Suppressor macrophage treated with lipopolysaccharide for 4 hours (primary cell): ENCODE results near the gene VSIR.

Experiments
- DNase-seq: peaks from one replicate; pipeline ENCODE4 v3.0.0-alpha.2; 2020

VSIR gene

DNA sequence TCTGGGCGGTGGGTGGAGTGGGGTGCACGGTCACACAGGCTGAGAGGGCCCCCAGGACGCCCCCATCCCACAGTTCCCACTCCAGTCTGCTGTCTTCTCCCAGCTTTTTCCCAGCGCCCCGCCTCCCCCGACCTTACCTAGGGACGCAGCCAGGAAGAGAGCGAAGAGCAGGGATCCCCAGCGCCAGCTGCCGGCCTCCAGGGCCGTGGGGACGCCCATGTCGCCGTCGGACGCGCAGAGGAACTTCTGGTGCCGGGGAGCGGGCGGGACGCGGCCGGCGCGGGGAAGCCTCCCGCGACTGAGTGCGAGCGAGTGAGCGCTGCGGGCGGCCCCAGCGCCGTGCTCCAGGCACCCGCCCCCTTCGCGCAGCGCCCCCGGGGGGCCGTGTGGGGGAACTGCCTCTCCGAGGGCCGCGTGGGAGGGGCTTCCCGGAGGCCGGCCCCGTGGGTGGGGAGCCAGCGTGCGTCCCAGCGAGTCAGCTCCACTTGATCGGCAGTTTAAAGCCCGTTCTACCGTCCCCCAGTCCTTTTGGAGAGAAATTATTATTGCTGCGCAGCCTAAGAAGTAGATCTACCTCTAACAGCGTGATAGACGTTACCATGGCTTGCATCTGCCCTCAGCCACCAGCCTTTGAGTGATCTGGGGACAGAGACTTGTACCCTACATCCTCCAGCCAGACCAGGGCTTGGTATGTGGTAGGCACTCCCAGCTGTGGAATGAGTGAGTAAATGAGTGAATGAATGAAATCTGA lies at the start of gene VSIR:
TSS of gene VSIR (minus strand) at position 300 of the 751 bp plus-strand sequence. CDS start at position 219, 81 bp downstream.
- peak; percentile 95 for DNase-seq

DNA sequence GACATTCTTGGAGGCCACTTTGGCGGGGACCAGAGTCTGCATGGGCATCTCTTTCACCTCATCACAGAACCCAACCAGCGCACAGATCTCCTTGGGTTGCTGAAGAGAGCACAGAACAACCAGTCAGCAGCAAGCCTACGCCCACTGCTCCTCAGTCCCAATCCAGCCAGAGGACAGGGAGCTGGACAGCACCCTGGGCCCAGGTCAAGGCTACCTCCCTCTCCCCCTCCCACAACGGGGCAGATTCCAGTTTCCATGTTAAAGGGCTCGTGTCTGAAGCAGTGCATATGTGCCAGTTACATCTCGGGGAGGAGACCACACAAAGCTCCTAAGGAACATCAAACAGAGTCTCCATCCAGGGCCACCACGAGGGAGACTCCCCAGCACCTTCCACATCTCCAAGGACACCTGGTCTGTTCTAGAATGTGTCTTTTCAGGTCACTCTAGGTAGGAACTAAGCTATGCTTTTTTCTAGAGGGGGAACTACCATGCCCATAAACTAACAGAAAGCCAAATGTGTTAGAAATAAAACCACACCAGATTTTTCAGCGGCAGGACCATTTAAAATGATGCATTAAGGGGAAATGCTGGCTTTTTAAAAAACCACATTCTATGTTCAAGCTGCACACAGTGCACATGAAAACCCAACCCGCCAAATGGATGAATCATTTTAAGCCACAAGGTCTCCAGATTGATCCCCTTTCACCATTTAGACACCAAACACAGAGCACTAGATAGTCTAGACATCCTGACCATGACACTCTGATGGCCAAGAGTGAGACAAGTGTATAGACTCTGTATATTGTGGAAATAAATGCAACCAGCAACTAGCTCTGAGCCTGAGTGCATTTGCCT lies 48.8 kb upstream of the VSIR start:
- no peak for DNase-seq

DNA sequence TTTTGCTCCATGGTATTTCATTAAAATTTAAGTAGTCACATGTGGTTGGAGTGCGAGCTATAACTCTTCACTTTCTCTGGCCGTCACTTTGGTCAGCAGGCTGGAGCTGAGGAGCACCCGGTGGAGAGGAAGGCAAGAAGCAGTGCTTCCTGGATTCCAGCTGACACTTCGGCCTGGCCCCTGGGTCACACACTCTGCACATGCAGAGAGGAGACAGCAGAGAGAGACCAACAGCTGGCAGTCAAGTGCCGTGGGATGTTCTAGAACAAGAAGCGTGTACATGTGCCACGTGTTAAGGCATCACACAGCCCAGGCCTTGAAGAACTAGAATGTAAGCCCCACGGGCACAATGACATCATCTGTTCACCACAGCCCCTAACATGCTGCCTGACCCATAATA lies 47.6 kb upstream of the VSIR start:
- no peak for DNase-seq

DNA sequence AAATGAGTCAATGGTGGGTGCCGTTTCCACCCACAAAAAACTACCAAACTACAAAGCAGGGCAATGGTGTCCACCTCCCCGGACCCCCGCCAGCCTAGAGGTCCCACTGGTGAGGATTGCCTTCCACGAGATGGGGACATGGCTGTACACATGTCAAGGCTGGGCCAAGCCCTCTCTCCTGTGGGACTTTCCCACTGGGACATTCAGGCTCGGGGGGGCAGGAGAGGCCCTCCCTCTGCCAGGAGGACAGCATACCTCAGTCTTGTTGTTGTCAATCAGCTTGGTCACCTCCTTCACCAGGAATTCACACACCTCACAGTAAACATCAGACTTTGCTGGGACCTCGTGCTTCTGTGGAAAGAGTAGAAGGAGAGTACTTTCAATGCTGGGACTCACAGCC lies 46.7 kb upstream of the VSIR start:
- DNase-seq = no peak

GRCh38 chr10:71819441-71819861 lies 46.1 kb upstream of the VSIR start:
- DNase-seq = no peak

DNA sequence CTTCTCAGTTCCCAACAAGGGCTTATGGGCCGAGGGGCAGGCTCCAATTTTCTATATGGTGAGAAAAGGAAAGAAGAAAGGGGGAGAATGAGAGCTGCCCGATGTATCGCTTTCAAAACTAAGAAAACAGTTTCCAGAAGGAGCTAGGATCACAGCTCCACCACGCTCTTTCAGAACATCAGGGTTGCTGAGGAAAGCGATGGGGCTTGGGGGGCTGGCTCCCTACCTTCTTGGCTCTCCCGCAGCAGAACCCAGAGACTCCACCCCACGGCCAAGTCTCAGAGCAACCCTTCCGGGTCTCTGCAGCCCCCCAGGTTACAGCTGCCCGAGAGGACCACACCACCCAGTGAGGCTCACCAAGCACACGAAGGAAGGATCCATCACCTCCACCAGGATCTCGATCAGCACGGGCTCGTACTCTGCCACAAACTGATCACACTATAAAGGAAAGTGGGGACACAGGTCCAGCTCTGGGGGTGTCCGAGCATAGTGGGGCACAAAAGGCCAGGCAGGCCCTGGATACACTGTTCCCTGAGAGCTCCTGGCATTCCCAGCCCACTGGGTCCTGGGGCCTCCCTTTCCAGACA lies 45.4 kb upstream of the VSIR start:
- no peak for DNase-seq

GRCh38 chr10:71817831-71818655 lies 44.7 kb upstream of the VSIR start:
- peak; percentile 78 for DNase-seq

DNA sequence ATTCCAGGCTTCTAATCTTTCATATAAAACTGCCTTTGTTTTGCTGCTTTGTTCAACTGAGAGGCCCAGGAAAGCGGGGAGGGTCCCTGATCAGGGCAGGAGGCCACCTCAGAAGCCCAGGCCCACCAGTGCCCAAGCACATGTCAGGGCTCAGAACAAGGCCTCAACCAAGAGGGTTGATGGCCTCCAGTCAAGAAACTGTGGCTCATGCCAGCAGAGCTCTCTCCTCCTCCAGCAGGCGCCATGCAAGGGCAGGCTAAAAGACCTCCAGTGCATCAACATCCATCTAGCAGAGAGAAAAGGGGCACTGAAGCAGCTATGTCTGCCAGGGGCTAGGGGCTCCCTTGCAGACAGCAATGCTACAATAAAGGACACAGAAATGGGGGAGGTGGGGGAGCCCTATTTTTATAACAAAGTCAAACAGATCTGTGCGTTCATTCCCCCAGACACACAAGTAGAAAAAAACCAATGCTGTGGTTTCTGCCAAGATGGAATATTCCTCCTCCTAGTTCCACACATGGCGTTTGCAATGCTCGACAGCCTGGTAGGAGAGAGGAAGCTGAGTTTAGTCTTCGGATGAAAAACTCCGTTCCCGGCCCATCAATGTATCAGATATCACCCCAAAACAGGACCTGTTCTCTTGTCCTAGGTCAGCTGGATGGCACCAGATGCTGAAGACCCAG lies 43.8 kb upstream of the VSIR start:
- DNase-seq = no peak

GRCh38 chr10:71816421-71816851 lies 43.1 kb upstream of the VSIR start:
- DNase-seq = no peak

GRCh38 chr10:71815515-71816130 lies 42.3 kb upstream of the VSIR start:
- DNase-seq = no peak

- DNase-seq = no peak
These were observed 41.6 kb upstream of the VSIR start for GRCh38 chr10:71814922-71815411.

GRCh38 chr10:71812913-71813590 lies 39.7 kb upstream of the VSIR start:
- DNase-seq = no peak

- DNase-seq = peak; percentile 79
These were observed 38.9 kb upstream of the VSIR start for GRCh38 chr10:71812016-71812912.

DNA sequence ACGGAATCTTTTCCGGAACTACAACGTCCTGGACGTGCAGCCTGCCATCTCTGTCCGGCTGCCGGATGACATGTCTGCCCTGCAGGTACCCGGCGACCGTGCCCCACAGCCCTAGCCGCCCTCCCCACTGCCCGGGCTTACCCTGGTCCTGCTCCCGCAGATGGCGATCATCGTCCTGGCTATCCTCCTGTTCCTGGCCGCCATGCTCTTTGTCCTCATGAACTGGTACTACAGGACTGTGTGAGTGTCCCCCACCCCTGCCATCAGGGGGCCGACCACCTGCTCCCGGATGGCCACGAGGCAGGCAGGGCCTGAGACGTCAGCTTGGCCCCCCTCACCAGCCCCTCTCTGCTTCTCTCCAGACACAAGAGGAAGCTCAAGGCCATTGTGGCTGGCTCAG lies 38.0 kb upstream of the VSIR start:
- DNase-seq = no peak

- peak; percentile 2 for DNase-seq
These were observed 36.9 kb upstream of the VSIR start for GRCh38 chr10:71810048-71810750.

DNA sequence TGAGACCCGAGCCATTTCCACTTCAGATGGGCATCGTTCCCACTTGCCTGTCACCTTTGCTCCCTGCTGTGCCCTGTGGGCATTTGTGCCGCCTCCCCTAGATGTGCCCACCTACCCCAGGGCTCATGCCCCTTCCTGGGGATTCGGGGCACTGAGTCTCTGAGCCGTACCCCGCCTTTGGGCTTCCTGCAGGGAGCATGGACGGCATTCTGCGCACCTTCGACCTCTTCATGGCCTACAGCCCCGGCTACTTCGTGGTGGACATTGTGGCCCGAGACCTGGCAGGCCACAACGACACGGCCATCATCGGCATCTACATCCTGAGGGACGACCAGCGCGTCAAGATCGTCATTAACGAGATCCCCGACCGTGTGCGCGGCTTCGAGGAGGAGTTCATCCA lies 36.3 kb upstream of the VSIR start:
- no peak for DNase-seq

DNA sequence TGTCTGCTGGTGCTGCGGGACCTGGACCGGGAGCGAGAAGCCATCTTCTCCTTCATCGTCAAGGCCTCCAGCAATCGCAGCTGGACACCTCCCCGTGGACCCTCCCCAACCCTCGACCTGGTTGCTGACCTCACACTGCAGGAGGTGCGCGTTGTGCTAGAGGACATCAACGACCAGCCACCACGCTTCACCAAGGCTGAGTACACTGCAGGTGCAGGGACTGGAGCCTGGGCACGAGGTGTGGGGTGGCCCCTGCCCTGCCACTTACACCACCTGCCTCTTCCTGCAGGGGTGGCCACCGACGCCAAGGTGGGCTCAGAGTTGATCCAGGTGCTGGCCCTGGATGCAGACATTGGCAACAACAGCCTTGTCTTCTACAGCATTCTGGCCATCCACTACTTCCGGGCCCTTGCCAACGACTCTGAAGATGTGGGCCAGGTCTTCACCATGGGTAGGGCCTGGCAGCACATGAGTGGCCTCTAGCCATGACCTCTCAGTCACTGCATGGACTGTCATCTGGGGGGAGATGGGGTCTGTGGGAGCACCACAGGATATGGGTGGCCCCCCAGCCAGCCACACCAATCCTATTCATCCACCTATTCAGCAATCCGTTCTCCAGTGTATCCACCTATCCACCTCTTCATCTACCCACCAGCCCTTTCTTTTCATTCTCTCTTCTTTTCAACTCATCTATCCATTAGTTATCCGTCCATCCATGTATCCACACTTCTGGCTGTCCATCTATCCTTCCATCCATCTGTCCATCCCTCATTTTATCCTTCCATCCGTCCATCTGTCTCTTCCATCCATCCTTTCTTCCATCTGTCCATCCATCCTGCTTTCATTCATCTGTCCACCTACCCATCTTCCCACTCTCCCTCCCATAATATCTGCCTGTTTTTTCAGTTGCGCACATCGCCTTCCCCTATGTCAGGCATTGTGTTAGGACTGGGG lies 34.5 kb upstream of the VSIR start:
- DNase-seq = peak; percentile 19
